PC-9 (cell line): ENCODE measurements around the gene CALHM4. TPM values are rescaled to one million over a fixed set of nuclear protein-coding genes. Genes with fewer than 3 reads are reported as not detected.
A peak's percentile ranks its signal among the peaks of the same experiment; 100 is the strongest.

ENCODE experiments used
- BruUV-seq: library from RNA; stranded (reverse); fragments of 400-500 nt; replicated peaks from 2 replicates; lab custom pipeline; 2021; lab: Mats Ljungman, UMichigan
- CTCF ChIA-PET: fragments of 300-600 bp; sonication (Branson Sonifier 250); formaldehyde crosslinking; loops from one replicate; lab custom pipeline; 2022; ENCODE audit warnings: antibody characterized with exemption; lab: Charles Lee
- POLR2A ChIA-PET: fragments of 300-600 bp; sonication (Branson Sonifier 250); formaldehyde crosslinking; loops from one replicate; lab custom pipeline; 2022; ENCODE audit warnings: antibody characterized with exemption; ENCODE audit not compliant: unreplicated experiment; lab: Charles Lee
- DNase-seq, 2 experiments: peaks; one replicate each; pipeline versions ENCODE4 v3.0.0 to v3.0.0-alpha.2; 2015 to 2022; ENCODE audit warnings: mixed read lengths in 1 of 2
- H2AFZ ChIP-seq: fragments of 200-600 bp; sonication (generic); 2 replicates; pipeline ENCODE4 v1.8.1; 2017; ENCODE audit warnings: antibody characterized with exemption
- H3F3A ChIP-seq: fragments of 200-600 bp; sonication (generic); 2 replicates; pipeline ENCODE4 v1.8.1; 2017; ENCODE audit warnings: antibody characterized with exemption, mild to moderate bottlenecking, low read depth; ENCODE audit not compliant: insufficient read depth
- H3K27ac ChIP-seq: fragments of 200-600 bp; sonication (generic); 2 replicates; pipeline ENCODE4 v1.6.1; 2016; ENCODE audit warnings: mixed run types
- H3K27me3 ChIP-seq: fragments of 200-600 bp; sonication (generic); 2 replicates; pipeline ENCODE4 v1.6.1; 2016; ENCODE audit warnings: low read depth, mixed run types; ENCODE audit not compliant: insufficient read depth
- H3K36me3 ChIP-seq: fragments of 200-600 bp; sonication (generic); 2 replicates; pipeline ENCODE4 v1.6.1; 2016; ENCODE audit warnings: low read depth, mixed run types
- H3K4me1 ChIP-seq: fragments of 200-600 bp; sonication (generic); replicated peaks from 2 replicates; pipeline ENCODE4 v1.6.1; 2016; ENCODE audit warnings: mixed run types; ENCODE audit not compliant: insufficient read depth
- H3K4me2 ChIP-seq: fragments of 200-600 bp; sonication (generic); 2 replicates; pipeline ENCODE4 v1.6.1; 2017; ENCODE audit warnings: mixed run types
- H3K4me3 ChIP-seq: fragments of 200-600 bp; sonication (generic); 2 replicates; pipeline ENCODE4 v1.6.1; 2016; ENCODE audit warnings: mixed run types
- H3K79me2 ChIP-seq: fragments of 200-600 bp; sonication (generic); 2 replicates; pipeline ENCODE4 v1.6.1; 2017; ENCODE audit warnings: low read depth, mixed run types
- H3K9me2 ChIP-seq: fragments of 200-600 bp; sonication (generic); 2 replicates; pipeline ENCODE4 v1.8.1; 2017; ENCODE audit warnings: mild to moderate bottlenecking; ENCODE audit not compliant: insufficient read depth
- H3K9me3 ChIP-seq: fragments of 200-600 bp; sonication (generic); 2 replicates; pipeline ENCODE4 v1.8.1; 2016; ENCODE audit warnings: low read depth; ENCODE audit not compliant: insufficient read depth
- H4K20me1 ChIP-seq: fragments of 200-600 bp; sonication (generic); 2 replicates; pipeline ENCODE4 v1.8.1; 2017; ENCODE audit not compliant: insufficient read depth
- CTCF ChIP-seq: fragments of 200-600 bp; sonication (generic); conservative IDR thresholded peaks from 2 replicates; pipeline ENCODE4 v1.6.1; 2017; ENCODE audit warnings: mixed run types, antibody characterized with exemption, mild to moderate bottlenecking, moderate library complexity
- EZH2 ChIP-seq: fragments of 200-600 bp; sonication (generic); IDR thresholded peaks from 2 replicates; pipeline ENCODE4 v1.8.0; 2017; ENCODE audit warnings: antibody characterized with exemption, low read depth
- intact Hi-C: fragments of 100-400 bp; cut with micrococcal nuclease; formaldehyde crosslinking; loops from one replicate; pipeline ENCODE4 v1.10.0; 2022; ENCODE audit not compliant: unreplicated experiment
- total RNA-seq: library from RNA; stranded (reverse); gene quantifications from 2 replicates; pipeline ENCODE4 v1.2.3, GENCODE V29; 2021

Gene CALHM4
- total RNA-seq, 1 experiment from 2014 or later: not detected

- no peaks in the 10 kb centered on the region for H3K9me3 ChIP-seq
- POLR2A ChIA-PET: no interaction called here
- intact Hi-C loops: no loop called here
These were observed 40.2 kb upstream of the CALHM4 start for GRCh38 chr6:116513224-116513875.

GRCh38 chr6:116514111-116514510 is 39.4 kb upstream of the CALHM4 start:
- H3K27me3 ChIP-seq: no peaks in the 10 kb centered on the region
- intact Hi-C loops: no loop called here
- no peak overlapping the region for H3K4me3 ChIP-seq
- no peak for DNase-seq
- H4K20me1 ChIP-seq: no peaks in the 10 kb centered on the region
- no peaks in the 10 kb centered on the region for H3K4me1 ChIP-seq
- H3F3A ChIP-seq: no peaks in the 10 kb centered on the region
- no peak for TF ChIP-seq EZH2
- no peak for TF ChIP-seq CTCF
- POLR2A ChIA-PET: no interaction called here
- no peaks in the 10 kb centered on the region for H3K9me2 ChIP-seq
- no TSS peak for BruUV-seq
- no peak overlapping the region for H3K4me2 ChIP-seq
- H3K27ac ChIP-seq: no peak overlapping the region
- no peaks in the 10 kb centered on the region for H3K9me3 ChIP-seq
- CTCF ChIA-PET: no interaction called here
- no peaks in the 10 kb centered on the region for H3K36me3 ChIP-seq
- H2AFZ ChIP-seq: no peak overlapping the region
- H3K79me2 ChIP-seq: no peaks in the 10 kb centered on the region

More at GRCh38 chr6:116513224-116513875, 40.2 kb upstream of the CALHM4 start:
- H3K4me1 ChIP-seq: no peaks in the 10 kb centered on the region
- H3K4me2 ChIP-seq: no peak overlapping the region
- H3K9me2 ChIP-seq: no peaks in the 10 kb centered on the region
- CTCF ChIA-PET: no interaction called here
- no peaks in the 10 kb centered on the region for H4K20me1 ChIP-seq
- no peak overlapping the region for H3K27ac ChIP-seq
- H3K36me3 ChIP-seq: no peaks in the 10 kb centered on the region
- DNase-seq: peak in 1 of 2 experiments; percentile 50
- no peaks in the 10 kb centered on the region for H3K27me3 ChIP-seq
- BruUV-seq: no TSS peak
- H3K79me2 ChIP-seq: no peaks in the 10 kb centered on the region
- no peak for TF ChIP-seq EZH2
- no peak for TF ChIP-seq CTCF
- no peak overlapping the region for H2AFZ ChIP-seq
- no peak overlapping the region for H3K4me3 ChIP-seq
- H3F3A ChIP-seq: no peaks in the 10 kb centered on the region

GRCh38 chr6:116515141-116515540 is 38.4 kb upstream of the CALHM4 start:
- POLR2A ChIA-PET: no interaction called here
- CTCF ChIA-PET: no interaction called here
- BruUV-seq: no TSS peak

More at GRCh38 chr6:116515141-116515540, 38.4 kb upstream of the CALHM4 start:
- H3K4me1 ChIP-seq: no peaks in the 10 kb centered on the region
- H3K9me3 ChIP-seq: no peaks in the 10 kb centered on the region
- H3K4me3 ChIP-seq: no peak overlapping the region
- intact Hi-C loops: no loop called here
- H3F3A ChIP-seq: no peaks in the 10 kb centered on the region
- no peaks in the 10 kb centered on the region for H3K27me3 ChIP-seq
- H4K20me1 ChIP-seq: no peaks in the 10 kb centered on the region
- no peak for DNase-seq
- H2AFZ ChIP-seq: no peak overlapping the region
- TF ChIP-seq CTCF: no peak
- TF ChIP-seq EZH2: no peak
- H3K36me3 ChIP-seq: no peaks in the 10 kb centered on the region
- H3K79me2 ChIP-seq: no peaks in the 10 kb centered on the region
- H3K4me2 ChIP-seq: no peak overlapping the region
- H3K9me2 ChIP-seq: no peaks in the 10 kb centered on the region
- no peak overlapping the region for H3K27ac ChIP-seq
